NT2/D1 (cell line): Measurements from ENCODE around the gene JAM2.

Source experiments
- SUZ12 ChIP-seq: IDR thresholded peaks from 2 replicates; pipeline ENCODE4 v1.6.1; 2011; ENCODE audit not compliant: insufficient read length, insufficient read depth; ENCODE audit errors: extremely low read depth
- YY1 ChIP-seq: IDR thresholded peaks from 2 replicates; pipeline ENCODE4 v1.6.1; 2011; ENCODE audit not compliant: insufficient read length, insufficient read depth
- ZNF274 ChIP-seq: IDR thresholded peaks from 2 replicates; pipeline ENCODE4 v1.6.1; 2011; ENCODE audit warnings: mild to moderate bottlenecking, low read depth, low read length

- TF ChIP-seq SUZ12: no peak
- no peak for TF ChIP-seq YY1
- no peak for TF ChIP-seq ZNF274
Observed at GRCh38 chr21:25721987-25722386, 82.9 kb downstream of the JAM2 start.
